Measurements from ENCODE around the gene NME7.

NME7 gene

DNA sequence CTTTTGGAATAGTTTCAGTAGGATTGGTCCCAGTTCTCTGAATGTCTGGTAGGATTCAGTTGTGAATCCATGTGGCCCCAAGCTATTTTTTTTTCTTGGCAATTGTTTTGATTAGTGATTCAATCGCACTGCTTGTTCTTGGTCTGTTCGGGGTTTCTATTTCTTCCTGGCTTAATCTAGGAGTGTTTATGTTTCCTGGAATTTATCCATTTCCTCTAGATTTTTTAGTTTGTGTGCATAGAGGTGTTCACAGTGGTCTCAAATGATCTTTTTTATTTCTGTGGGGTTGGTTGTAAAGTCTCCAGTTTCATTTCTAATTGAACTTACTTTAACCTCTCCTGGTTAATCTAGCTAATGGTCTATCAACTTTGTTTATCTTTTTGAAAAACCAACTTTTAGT is 117.6 kb downstream of the NME7 start:
- TF ChIP-seq, protein P1, sequence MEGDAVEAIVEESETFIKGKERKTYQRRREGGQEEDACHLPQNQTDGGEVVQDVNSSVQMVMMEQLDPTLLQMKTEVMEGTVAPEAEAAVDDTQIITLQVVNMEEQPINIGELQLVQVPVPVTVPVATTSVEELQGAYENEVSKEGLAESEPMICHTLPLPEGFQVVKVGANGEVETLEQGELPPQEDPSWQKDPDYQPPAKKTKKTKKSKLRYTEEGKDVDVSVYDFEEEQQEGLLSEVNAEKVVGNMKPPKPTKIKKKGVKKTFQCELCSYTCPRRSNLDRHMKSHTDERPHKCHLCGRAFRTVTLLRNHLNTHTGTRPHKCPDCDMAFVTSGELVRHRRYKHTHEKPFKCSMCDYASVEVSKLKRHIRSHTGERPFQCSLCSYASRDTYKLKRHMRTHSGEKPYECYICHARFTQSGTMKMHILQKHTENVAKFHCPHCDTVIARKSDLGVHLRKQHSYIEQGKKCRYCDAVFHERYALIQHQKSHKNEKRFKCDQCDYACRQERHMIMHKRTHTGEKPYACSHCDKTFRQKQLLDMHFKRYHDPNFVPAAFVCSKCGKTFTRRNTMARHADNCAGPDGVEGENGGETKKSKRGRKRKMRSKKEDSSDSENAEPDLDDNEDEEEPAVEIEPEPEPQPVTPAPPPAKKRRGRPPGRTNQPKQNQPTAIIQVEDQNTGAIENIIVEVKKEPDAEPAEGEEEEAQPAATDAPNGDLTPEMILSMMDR (IDR thresholded peaks at IDR 0.05; ENCODE audit: extremely low read depth, insufficient read depth, missing control alignments): no peak
- in situ Hi-C loops (cut with MboI; ENCODE audit: low pct_unique_long_range_greater_than_20kb, low sequenced_read_pairs, unreplicated experiment): no loop called here
- no peak for DNase-seq (ENCODE audit: low spot score)

DNA sequence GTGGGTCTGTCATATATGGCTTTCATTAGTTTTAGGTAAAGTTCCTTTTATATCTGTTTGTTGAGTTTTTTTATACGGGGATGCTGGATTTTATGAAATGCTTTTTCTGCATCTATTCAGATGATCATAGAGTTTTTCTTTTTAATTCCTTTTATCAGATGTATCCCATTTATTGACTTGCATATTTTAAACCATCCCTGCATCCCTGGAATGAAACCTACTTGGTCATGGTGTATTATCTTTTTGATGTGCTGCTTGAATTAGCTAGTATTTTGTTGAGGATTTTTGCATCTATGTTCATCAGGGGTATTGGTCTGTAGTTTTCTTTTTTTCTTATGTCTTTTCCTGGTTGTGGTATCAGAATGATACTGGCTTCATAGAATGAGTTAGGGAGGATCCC is 118.0 kb downstream of the NME7 start:
- TF ChIP-seq, protein P1 (IDR thresholded peaks at IDR 0.05; ENCODE audit: extremely low read depth, insufficient read depth, missing control alignments): no peak
- in situ Hi-C loops (cut with MboI; ENCODE audit: low pct_unique_long_range_greater_than_20kb, low sequenced_read_pairs, unreplicated experiment): no loop called here
- no peak for DNase-seq (ENCODE audit: low spot score)

DNA sequence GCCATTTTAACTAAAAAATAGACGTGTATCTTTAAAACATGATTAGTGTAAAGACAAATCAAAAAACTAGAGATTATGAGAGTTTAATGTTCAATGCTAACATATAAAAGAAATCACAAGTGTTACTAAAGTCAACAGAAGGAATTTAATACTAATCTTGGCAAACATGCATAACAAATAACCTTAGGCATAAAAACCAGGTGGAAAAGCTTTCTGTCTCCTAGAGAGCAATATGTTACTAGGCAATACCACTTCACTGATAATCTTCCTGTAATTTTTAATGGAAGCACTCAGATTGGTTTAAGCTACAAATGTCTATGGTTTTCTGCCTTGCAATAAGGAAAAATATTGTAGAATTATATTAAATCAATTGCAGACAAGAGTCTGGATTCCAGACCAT is 121.9 kb downstream of the NME7 start:
- DNase-seq (ENCODE audit: low spot score): no peak
- in situ Hi-C loops (cut with MboI; ENCODE audit: low pct_unique_long_range_greater_than_20kb, low sequenced_read_pairs, unreplicated experiment): no loop called here
- TF ChIP-seq, protein P1 (IDR thresholded peaks at IDR 0.05; ENCODE audit: extremely low read depth, insufficient read depth, missing control alignments): no peak

DNA sequence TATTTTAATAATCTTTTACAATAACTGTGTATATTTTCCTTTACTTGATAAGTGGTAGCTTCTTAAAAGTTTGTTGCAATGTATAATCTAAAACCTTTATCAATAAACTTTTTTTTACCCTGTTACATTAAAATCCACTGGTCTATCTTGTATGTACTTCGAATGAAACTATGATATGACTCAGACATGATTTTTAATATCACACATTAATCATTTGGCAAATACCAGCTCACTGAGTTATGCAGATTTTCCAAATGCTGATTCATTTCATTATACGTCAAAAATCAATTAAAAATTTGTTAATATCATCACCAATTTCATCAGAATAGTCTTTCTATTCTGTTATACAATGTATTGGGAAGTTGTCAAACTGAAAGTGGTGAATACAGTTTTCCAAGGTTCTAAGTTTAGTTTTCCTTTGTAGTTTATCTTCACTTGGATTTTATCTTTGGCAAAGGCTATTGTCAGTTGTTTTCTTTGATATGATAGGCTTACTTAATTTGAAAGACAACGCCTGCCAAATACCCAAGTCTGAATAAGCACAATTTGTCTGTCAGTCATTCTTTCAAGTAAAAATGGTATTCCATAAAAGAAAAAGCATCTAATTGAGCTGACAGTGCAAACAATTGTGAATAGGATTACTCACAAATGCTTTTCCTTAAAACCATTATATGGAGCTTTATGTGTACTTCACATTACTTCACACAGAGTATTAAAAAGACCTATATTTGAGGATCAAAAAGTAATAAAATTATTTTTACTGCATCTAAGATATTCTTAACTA is 127.0 kb downstream of the NME7 start:
- TF ChIP-seq, protein P1 (IDR thresholded peaks at IDR 0.05; ENCODE audit: extremely low read depth, insufficient read depth, missing control alignments): no peak
- no peak for DNase-seq (ENCODE audit: low spot score)
- in situ Hi-C loops (cut with MboI; ENCODE audit: low pct_unique_long_range_greater_than_20kb, low sequenced_read_pairs, unreplicated experiment): no loop called here

DNA sequence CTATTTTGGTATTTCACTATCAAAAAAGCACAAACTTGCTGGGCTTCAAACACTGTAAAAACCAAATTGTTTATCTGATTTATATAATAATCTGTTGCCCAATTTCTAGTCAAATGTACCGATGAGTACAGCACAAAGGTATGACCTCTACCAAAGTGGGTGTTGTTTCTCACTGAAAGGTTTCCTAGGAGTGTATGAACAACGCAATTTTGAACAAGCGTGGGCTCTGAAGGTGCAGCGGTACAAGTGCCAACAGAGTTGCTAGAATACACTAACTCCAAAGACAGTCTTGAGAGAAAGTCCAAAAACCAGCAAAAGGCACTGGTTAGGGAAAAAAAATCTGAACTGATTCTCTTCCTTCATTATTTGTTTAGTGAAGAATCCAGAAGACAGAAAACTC is 130.7 kb downstream of the NME7 start:
- TF ChIP-seq, protein P1 (IDR thresholded peaks at IDR 0.05; ENCODE audit: extremely low read depth, insufficient read depth, missing control alignments): no peak
- in situ Hi-C loops (cut with MboI; ENCODE audit: low pct_unique_long_range_greater_than_20kb, low sequenced_read_pairs, unreplicated experiment): no loop called here
- no peak for DNase-seq (ENCODE audit: low spot score)

DNA sequence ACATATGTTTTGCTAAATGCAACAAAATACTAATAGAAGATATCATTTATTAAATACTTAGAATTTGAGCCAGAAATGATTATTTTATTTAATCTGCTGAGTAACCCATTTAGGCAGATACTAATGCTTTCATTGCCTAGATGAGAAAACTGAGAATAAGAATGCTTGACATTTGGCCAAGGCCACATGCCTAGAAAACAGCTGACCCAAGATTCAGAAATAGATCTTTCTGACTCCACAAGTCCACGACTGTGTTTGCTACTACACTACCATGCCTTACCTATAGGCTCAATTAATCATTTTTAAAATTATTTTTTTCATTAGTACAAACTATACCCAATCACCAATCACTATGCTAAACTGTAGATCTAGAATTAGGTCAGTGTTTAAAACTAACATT is 131.5 kb downstream of the NME7 start:
- DNase-seq (ENCODE audit: low spot score): no peak
- in situ Hi-C loops (cut with MboI; ENCODE audit: low pct_unique_long_range_greater_than_20kb, low sequenced_read_pairs, unreplicated experiment): no loop called here
- TF ChIP-seq, protein P1 (IDR thresholded peaks at IDR 0.05; ENCODE audit: extremely low read depth, insufficient read depth, missing control alignments): no peak
